NAMALWA (cell line): ENCODE data around the gene NBAS.
A peak's percentile ranks its signal among the peaks of the same experiment; 100 is the strongest.

Source experiments
- DNase-seq: peaks from one replicate; pipeline ENCODE4 v3.0.0-alpha.2; 2015; ENCODE audit warnings: low spot score

NBAS gene

DNA sequence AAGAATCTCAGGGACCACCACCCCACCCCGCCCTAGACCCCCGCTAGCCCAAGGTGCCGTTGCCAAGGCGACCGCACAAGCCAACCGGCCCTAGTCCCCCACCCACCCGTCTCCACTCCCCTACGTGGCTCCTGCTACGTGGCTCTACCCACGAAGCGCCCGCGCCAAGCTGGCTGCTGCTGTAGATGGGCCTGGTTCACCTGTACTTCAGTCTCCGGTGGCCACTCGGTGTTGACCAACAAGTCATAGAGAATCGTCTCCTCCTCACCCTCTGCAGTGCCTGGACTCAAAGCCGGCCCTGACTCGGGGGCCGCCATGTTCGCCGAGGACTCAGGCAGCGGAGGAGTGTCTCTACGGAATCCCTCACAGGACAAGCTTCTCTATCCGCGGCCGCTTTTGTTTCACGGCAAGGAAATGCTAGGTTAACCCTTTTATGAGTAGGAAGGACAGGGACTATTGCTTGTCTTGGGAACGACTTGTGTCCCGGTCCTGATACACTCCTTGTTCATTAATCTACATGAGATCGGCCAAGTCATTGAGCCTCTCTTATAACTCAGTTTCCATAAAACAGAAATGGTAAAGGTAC lies at the start of gene NBAS:
Gene NBAS, minus strand, starts transcription at position 347 of the 586 bp plus-strand sequence. Its CDS starts 30 bp downstream, at position 317.
- peak; percentile 83 for DNase-seq

DNA sequence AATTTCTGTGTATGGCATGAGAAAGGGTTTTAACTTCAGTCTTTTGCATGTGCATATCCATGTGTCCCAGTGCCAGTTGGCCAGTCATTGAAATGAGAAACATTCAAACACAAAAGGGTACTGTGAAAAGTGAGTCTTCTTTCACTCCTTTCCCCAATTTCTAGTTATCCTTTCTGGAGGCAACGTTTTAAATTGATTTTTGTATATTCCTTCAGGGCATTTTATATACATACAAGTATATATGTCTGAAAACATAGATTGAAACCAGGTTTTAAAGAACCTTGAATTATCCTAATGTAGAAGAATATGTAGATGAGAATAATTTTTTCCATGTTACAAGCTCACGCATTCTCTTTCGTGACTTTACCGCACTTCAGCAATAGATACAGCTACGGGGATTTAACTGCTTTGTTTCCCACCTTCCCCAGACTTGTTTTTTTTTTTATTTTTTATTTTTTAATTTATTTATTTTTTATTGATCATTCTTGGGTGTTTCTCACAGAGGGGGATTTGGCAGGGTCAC lies 49.4 kb upstream of the NBAS start:
- no peak for DNase-seq

DNA sequence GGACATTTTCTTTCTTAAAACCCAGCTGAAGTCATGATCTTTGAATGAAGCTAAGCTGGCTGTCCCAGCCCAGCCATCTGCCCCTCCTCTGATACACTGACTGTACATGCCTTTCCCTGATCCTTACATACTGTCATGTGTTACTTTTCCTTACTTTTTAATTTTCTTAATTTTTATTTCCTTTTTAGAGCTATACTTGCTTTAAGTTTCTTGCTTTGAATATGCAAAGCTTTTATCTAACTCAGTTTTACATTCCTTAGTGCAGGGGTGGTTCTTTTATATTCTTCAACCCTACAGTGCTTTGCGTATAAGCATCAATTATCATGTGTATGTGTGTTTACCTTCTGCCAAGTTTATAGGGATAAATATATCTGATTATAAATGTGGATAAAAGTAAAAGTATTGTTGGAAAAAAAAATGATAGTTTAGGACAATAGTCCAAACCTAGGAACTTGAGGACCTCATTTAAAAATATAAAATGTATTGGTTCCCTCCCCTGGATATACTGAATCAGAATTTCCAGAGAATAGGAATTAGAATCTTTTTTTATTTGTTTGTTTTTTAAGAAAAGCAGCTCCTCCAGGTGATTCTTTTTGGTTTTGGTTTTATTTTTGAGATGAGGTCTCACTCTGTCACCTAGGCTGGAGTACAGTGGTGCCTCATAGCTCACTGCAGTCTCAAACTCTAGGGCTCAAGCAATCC lies 48.4 kb upstream of the NBAS start:
- DNase-seq = no peak

DNA sequence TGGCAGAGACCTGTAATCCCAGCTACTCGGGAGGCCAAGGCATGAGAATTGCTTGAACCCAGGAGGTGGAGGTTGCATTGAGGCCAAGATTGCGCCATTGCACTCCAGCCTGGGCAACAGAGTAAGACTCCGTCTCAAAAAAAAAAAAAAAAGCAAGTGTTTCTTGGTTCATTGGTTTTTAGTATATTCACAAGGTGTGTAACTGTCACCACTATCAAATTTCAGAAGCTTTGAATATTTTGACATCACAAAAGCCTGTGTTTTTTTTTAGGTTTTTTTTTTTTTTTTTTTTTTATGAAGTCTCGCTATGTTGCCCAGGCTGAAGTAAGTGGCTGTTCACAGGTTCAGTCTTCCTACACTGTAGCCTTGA lies 47.2 kb upstream of the NBAS start:
- no peak for DNase-seq

DNA sequence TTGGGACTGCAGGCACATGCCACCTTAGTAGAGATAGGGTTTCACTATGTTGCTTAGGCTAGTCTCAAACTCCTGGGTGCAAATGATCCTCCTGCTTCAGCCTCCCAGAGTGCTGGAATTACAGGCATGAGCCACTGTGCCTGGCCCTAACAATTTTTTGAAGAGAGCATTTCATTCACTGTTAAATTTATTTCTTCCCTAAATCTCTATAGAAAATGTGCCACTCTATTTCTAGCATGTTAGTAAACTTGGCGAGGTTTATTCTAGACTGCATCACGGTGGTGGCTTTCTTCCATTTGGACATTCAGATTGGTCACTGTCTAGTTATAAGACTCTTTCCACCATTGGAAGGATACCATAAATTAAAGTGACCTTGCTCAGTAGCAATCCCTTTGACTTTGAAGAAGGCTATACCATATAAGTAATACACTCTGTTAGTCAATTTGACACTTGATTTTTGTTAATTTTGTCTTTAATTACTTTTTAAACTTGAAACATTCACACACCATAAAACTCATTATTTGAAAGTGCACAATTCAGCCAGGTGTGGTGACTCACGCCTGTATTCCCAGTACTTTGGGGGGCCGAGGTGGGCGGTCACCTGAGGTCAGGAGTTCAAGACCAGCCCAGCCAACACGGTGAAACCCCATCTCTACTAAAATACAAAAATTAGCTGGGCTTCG lies 46.7 kb upstream of the NBAS start:
- DNase-seq = no peak

DNA sequence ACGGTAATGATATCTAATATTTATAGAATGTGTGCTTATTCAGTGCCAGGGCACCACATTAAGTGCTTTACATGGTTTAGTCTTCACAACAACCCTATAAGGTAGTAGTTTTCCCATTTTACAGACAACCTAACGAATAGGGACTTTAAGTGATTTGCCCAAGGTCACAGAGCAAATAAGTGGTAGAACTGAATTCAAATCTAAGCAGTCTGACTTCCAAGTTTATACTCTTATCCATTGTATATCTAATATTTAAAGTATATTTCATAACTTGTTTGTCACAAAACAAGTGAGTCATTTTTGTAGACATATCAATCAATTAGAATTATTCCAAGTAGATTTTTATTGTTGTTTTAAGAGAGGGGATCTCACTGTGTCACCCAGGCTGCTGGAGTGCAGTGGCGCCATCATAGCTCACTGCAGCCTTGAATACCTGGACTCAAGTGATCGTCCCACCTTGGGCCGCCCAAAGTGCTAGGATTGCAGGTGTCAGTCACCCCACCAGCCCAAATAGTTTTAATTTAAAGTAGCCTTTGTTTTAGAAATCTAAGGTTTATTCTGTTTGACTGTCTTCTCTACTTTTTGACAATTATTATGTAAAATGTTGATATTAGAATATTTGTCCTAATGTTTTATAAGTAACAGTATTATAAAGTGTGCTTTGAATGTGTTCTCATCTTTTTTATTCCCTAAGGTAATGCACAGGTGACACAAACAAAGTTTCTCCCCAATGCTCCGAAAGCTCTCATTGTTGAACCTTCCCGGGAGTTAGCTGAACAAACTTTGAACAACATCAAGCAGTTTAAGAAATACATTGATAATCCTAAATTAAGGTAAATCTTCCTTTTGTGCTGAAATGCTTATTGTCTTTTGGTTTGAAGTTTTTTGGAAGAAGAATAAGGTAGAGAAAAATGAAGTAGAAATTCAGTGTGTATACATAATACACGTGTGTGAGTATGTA lies 45.6 kb upstream of the NBAS start:
- DNase-seq = no peak

DNA sequence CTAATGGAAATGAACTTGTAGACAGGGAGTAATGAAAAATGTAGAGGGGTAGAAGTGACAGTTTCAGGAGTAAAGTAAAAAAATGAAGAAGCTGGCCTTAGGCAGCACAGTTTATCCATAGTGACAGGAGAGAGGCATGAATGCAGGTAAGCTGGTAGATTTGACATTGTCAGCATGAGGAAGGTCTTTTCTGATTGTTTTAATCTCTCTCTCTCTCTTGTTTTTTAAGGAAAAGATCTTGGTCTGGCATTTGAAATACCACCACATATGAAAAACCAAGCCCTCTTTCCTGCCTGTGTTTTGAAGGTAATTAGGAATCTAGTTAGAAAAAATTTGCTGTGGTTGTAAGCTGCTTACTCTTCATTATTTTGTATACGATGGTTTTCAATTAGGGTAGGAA lies 44.6 kb upstream of the NBAS start:
- no peak for DNase-seq

DNA sequence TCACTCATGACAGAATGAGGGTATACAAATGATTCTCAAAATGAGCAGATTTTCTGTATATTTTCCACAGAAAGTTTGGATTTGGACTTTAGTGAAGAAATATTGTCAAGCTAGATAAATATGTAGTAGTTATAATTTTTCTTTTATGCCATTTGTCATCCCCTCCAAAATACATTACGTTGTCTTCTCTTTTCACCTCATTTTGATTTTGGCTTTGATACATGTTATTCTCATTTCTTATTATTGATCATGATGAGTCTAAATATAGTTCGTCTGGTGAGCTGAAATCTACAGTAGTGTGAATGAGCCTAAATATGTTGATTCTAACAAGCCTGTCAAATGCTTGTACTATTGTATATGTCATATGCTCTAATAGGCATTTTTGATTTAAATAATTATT lies 42.8 kb upstream of the NBAS start:
- DNase-seq = no peak

DNA sequence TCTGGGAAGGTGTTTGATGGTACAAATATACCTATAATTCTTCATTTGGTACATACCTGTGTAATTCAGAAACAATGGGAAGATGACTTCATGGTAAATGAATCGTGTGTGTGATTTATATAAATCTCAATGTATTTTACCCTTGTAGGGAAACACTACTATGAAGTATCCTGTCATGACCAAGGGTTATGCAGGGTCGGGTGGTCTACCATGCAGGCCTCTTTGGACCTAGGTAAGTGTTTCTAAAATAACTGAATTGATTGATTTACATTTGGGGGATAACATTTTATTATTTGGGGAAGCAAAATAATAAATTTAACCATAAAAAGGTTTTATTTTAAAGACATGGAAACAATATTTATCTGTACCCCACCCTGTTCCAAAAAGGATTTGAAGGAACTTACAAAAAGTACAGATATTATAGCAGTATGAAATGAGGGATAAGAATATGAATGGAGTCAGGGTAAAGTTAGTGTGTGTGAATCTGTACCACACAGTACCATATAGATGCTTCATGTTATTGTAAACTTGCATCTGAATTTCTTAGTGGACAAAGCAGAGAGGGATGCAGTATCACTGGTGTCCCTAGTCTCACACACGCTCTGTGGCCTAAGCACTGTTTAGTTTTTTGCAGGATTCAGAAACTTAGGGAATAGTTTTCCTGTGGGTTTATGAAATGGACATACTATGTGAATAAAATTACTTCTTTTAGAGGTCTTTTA lies 42.1 kb upstream of the NBAS start:
- DNase-seq = no peak

DNA sequence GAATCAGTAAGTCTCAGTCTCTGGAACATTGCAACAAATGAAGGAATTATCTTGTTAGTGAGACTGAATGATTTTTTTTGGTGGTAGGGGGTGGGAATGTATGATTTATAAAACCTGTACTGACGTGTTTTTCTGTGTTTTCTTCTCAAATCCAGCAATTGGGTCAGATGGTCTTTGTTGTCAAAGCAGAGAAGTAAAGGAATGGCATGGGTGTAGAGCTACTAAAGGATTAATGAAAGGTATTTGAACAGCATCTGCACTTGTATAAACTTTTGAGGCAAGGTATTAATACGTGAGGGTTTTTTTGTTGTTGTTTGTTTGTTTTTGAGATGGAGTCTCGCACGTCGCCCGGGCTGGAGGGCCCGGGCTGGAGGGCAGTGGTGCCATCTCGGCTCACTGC lies 41.3 kb upstream of the NBAS start:
- DNase-seq = no peak

DNA sequence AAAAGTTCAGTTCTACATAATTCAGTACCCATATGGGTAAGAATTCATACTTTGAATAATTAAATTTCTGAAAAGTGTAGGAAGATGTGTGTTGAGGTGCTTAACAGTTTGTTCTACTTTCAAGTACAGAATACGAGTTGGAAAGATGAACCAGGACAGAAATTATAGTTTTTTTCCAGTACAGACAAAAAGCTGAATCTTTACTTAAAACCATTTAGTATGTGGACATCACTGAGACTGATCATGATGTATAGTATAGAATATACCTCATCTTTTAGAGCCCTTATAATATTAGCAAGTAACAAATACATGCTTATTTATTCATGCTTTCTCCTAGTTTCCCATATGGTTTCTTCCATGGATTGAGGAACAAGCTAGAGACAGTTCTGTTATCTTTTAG lies 40.5 kb upstream of the NBAS start:
- no peak for DNase-seq

DNA sequence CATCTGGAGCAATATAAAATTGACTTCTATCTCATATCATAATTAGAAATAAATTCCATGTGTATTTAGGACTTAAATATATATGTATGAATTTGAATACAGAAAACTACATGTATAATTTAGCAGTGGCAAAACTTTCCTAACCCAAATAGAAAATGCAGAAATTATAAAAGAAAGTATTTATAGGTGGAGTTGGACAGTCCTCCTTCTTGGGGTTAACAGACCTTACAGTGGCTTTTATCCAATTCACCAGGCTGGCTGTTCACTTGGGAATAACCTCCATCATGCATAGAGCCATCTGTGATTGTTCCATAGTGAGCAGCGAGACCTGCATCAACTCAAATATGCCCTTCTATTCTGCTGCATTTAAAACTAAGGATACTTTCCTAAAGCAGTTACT lies 38.9 kb upstream of the NBAS start:
- DNase-seq = no peak

DNA sequence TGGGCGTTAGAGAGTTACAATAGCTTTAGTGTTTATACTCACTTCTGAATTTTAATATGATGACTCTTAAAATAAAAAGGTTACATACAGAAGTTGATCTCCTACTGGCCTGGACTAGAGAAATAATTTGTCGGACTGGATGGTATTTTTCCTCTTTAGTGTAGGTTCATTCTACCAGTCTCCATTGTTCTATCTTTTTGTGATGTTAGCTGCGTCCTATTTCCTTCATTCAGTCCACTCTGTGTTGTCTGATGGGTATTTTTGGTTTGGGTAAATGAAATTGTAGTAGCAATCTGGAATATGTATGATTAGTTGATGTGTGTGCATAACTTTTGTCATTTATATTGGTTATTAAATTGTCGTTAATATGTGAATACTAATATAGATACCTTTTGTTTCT lies 35.8 kb upstream of the NBAS start:
- no peak for DNase-seq

DNA sequence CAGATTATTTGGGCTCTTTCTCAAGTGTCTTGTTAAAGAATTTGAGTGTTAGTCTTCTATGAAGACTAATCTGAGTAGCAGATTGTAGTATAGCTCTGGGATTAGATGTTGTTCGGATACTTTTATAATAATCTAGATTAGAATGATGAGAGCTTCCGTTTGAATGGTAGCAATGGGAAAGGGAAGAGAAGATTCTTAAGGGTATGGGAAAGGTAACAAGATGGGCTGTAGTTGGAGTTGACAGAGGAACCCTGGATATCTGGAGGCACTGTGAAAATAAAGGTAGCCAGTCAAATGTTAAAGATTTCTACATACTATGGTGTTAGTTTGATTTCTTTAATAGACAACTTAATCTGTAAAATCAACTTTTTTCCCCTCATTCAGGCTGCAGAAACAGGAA lies 35.2 kb upstream of the NBAS start:
- DNase-seq = no peak

DNA sequence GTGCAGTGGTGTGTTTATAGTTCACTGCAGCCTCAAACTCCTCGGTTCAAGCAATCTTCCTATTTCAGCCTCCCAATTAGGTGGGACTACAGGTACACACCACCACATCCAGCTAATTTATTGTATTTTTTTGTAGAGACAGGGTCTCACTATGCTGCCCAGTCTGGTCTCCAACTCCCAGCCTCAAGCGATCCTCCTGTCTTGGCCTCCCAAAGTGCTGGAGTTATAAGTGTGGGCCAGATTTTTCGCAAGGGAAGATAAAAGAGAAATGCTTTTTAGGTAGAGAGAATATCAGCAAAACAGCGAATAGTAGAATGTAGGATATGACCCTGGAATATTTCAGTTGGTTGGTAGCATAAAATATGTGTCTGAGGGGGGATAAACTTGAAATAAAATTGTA lies 34.8 kb upstream of the NBAS start:
- DNase-seq = no peak

DNA sequence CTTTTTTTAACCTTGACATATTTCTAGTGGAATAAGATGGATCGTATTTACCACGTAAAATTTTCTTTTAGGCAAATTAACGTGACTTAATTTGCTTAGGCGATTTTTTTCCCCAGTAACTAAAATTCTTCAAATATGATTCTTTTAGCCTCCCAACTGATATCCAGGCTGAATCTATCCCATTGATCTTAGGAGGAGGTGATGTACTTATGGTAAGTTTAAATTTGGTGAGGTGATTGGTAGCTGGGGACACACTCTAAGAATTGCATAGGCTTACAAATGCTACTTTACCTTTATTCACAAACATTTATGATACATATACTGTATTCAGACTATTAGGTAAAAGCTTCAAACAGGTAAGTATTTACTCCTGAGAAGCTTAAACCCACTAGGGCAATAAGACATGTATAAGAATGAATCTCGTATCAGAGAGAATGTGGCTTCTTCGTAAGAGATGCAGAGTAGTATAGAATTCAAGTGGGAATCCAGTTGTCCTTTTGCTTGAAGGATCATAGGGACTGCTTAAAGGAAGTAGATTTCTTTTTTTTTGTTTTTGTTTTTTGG lies 34.3 kb upstream of the NBAS start:
- no peak for DNase-seq

DNA sequence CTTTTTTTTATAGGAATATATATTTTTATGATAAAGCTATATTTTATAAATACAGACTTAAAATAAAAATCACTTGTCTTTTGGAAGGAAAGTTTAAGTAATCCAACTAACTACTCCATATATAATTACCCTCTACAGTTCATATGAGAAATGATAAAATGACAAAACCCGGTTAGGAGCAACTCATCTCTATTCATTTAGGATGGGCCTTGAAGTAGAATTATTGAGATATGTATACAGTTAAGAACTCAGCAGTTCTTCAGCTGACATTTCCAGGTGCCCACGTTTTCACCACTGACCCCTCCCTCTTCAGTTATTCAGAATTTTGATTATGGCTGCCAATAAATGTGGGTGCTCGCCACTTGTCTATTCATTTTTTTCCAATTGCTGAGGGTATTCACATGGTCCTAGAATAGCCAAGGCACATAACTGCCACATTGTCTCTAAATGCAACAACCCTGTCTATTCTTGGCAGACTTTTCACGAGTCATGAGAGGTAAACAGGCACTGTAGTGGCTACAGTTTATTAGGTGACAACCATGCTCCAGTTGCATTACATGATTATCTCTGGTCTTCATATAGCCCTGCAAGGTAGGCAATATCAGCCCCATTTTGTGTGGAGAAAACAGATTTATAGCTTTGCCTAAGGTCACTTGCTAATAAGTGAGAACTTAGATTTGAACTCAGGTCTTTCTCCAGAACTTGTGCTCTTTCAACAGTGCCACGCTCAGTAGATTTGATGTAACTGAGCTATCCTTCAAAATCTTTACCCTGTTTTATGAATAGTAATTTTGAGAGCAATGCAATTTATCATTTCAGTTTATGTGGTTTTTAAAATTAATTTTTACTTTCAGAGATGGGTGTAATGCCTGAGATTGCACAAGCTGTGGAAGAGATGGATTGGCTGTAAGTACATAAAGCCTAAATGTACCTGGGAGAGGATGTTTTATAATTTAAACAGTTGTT lies 33.4 kb upstream of the NBAS start:
- DNase-seq = no peak

DNA sequence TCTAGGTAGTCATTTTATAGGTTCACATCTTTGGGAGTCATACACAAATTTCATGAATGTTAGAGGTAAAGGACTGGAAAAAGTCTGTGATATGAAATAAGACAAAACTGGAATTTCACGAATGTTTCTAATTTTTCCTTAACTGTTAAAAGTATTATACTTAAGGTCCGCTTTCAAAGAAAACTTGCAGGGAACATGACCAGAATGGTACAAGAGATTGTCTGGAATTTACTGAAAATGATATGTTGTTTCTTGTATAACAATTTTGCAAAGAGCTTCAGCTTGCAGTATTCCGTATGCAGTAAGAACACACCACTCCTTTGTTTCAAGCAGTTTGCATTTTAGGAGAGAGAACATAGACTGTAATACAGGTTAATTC lies 32.2 kb upstream of the NBAS start:
- DNase-seq = no peak

DNA sequence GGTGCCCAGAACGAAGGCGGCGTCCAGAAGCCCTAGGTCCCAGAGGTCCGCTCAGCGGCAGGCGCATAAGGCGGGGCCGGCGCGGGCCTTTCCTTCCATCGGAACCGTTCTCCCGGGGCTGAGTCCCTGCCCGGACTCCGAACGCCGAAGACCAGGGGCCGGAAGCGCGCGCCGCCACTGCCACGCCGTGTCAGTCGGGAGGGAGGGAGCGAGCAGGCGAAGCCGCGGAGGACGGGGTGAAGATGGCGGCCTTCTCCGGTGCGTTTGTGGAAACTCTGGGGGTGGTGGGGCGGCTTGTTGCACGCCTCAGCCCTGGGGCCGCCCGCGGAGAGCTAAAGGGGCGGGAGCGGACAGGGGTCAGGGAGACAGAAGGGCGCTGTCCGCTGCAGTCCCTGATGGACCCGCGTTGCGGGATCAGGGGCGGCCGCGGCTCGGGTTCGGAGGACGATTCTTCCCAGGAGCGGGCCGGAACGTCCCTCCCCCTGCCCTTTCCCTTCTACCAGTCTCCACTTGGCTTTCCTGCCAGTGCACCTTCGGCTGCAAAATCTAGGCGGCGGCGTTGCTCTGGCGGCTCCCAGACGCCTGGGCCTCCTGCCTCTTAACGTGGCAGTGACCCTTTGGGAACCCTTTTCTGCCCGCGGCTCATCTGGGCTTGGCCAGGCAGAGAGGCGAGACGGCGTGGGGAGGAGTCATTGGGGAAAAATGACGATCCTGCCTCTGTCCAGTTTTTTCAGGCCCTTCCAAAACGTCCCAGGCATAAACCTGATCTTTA lies 30.7 kb upstream of the NBAS start, which contains the start of gene DDX1:
Gene DDX1, plus strand, starts transcription at position 177 of the 772 bp plus-strand sequence. Its CDS starts 66 bp downstream, at position 243.
- DNase-seq = peak; percentile 83
